ENCODE data around the gene LRRC4B.

Gene LRRC4B

DNA sequence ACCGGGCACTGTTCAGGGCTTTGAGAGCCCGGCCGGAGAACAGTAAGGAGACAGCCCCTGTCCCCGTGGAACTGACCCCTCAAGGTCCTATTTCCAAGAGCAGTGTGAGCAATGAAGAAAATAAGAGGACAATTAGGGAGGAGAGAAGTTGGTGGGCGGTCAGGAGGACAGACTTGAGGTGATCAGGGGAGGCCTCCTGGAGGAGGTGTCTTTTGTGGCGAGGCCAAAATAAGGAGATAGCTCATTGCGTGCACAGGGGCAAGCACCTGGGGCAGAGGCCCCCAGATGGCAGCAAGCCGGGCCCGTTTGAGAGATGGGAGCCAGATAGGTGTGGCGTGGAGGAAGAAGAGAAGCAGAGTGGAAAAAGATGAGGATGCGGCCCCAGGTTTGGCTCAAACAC lies 2.8 kb upstream of the LRRC4B start:
- DNase-seq = no peak

- DNase-seq = no peak
Measured at GRCh38 chr19:50569938-50570540, 1.8 kb upstream of the LRRC4B start.

GRCh38 chr19:50568728-50569698 lies 778 bp upstream of the LRRC4B start:
- no peak for DNase-seq

DNA sequence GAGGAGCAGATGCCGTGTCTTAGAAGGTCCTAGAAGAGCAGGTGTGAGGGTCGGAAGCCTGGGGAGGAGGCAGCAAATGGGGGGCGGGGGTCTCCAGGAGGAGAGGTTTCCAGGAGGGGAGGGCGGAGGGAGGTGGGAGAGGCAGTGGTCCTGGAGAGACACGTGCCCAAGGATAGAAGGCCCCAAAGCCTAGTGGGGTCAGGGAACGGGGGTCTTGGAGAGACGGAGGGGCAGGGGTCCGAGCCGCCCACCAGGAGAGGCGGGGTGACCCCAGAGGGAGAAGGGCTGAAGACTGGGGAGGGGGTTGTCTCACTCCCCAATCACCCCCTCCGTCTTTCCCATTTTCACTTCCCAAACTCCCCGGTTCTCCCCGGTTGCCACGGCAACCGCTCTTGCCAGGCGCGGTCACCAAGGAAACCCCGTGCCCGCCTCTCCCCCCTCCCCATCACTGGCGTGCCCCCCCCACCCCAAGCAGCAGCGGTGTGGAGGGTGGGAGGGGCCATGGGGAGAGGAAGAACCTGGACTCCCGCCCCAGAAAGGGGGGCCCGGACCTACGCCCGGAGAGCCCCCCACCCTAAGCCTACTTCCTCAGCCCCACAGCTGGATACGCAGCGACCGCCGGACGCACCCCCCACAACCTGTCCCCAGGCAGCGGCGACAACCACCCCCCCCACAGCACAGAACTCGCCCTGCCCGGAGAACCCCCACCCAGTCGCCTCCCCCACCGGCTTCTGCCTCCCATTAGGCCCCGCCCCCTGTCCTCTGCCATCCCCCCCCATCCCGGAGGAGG lies 988 bp downstream of the LRRC4B start:
- DNase-seq = no peak

DNA sequence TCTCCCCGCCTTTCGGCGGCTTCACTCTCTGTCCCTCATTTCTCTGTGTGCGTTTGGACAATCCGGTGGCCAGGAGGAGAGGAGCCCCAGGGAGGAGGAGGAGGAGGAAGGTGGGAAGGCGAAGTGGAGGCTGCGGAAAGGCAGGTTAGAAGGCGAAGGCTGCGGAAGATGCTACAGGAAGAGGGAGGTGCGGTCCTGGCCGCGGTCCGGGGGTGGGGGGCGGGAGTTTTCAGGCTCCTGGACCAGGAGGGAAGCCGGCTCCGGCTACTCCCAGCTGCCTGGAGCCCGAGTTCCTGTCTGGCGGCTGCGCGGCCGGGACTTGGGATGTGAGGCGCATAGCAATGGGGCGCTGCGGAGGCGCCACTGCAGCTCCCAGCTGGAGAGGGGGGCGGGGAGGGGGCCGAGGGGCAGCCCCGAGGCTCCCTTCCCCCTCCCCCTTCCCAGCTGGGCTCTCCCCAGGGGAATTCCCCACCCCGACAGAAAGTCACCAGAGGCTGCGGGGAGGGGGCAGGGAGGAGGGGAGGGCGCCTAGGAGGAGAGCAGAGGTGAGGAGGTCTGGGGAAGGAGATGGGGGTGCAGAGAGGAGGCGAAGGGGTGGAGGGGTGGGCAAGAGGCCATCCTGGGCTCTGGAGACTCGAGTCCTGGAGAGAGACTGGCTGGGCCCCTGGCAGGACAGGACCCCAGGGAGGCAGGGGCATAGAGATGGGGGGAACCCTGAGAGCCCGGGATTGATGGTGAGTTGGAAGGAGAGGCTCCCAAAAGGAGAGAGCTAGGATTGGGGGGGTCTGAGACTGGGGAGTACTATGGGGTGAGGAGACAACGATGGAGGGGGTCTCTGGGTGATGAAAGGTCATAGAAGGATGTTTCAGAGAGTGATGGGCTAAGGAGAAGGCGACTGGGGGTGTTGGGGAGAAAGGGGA lies 2.0 kb downstream of the LRRC4B start:
- no peak for DNase-seq

DNA sequence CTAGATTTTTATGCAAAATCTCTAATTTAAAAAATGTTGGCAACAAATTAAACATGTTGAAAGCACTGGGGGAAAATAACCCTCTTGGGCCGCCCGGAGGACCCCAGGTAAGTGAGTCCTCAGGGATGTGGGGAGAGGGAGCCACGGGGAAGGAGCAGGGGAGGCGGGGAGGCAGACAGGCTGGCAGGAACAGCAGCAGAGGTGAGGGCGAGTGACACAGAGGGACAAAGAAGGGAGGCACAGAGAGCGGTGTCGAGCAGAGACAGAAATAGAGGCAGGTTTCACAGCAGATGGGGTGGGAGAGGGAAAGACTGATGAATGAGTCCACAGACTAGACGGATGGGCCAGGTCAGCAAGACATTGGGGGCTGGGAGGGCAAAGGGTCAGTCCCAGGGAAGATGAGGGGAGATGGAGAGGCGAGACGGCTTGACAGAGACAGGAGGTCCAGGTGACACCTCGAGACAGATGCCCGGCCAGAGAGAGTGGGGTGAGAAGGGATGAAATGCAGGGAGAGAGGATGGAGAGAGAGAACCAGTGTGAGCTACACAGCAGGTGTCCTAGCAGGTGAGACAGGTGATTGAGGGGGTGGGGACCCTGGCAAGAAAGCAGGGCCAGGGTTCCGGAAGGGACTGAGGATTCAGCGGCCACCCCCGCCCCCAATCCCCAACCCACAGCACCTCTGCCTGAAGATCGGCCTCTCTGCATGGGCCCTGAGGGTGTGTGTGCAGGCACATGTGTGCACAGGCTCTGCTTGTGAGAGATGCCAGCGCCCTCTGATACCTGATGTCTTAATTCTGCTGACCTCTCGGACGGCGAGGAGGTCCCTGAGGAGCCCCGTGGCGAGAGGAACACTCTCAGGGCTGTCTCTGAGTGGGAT lies 3.8 kb downstream of the LRRC4B start:
- no peak for DNase-seq

DNA sequence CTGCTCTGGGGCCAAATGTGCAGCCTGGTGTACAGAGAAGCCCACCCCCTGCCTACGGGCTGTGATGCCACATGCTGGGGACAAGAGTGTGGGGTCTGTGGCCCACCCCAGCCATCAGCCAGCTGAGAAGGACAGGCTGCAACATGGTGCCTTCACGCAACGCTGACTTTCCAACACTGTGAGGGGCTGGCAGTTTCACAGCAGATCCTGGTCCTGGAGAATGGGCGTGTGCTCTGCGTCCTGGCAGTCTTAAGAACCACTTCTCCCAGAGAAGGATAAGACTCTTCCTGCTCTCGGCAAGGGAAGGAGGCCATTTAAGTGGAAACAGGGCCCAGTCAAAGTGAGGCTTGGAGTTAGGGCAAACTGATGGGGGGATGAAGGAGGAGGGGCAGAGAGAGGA lies 4.6 kb downstream of the LRRC4B start:
- DNase-seq = no peak

- DNase-seq = no peak
Measured at GRCh38 chr19:50562996-50563395, 5.2 kb downstream of the LRRC4B start.

- no peak for DNase-seq
Measured at GRCh38 chr19:50562329-50562728, 5.9 kb downstream of the LRRC4B start.

GRCh38 chr19:50559636-50560035 lies 8.6 kb downstream of the LRRC4B start:
- DNase-seq = no peak

- no peak for DNase-seq
Measured at GRCh38 chr19:50558449-50558848, 9.8 kb downstream of the LRRC4B start.

DNA sequence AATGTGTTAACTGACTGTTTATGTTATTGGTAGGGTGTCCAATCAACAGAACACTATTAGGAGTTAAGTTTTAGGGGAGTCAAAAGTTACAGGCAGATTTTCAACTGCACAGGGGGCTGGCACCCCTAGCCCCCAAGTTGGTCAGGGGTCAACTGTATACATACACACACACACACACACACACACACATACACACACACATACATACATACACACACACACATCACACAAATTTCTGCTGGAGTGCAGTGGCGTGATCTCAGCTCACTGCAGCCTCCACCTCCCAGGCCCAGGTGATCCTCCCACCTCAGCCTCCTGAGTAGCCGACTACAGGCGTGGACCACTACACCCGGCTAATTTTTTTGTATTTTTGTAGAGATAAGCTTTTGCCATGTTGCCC lies 10.2 kb downstream of the LRRC4B start:
- no peak for DNase-seq

- DNase-seq = no peak
Measured at GRCh38 chr19:50557009-50557613, 11.1 kb downstream of the LRRC4B start.

GRCh38 chr19:50556282-50557008 lies 11.8 kb downstream of the LRRC4B start:
- peak; percentile 68 for DNase-seq

- no peak for DNase-seq
Measured at GRCh38 chr19:50555450-50556281, 12.6 kb downstream of the LRRC4B start.

DNA sequence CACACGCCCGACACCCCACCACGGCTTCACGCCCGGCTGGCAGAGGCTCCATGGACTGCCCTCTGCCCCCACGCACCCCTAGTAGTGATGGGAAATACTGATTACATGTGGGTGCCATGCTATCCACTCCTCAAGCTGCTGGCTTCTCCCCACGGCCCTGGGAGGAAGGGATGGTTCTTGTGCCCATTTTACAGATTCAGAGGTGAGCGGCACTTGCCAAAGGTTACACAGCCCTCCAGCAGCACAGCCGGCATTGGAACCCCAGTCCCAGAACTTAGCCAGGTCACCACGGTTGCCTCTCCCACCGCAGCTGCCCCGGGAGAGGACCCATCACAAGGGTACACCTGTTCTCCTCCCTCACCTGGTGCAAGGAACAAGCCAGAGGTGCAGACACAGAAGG lies 13.2 kb downstream of the LRRC4B start:
- DNase-seq = no peak

DNA sequence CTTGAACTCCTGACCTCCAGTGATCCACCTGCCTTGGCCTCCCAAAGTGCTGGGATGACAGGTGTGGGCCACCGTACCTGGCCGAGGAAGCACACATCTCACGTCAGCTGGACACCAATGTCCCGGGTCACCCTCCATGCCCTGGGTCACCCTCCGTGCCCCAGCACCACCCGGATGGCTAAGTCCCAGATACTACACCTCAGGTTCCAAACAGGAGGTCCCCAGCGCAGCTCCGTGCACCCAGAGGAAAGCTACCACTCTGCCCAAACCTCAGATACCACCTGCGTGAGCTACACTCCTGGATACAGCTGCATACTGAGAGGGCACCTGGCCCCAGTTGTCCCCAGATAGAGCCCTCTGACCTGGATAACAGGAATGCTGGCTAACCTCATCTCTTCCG lies 14.0 kb downstream of the LRRC4B start:
- DNase-seq = no peak

GRCh38 chr19:50553134-50553703 lies 15.0 kb downstream of the LRRC4B start:
- no peak for DNase-seq

DNA sequence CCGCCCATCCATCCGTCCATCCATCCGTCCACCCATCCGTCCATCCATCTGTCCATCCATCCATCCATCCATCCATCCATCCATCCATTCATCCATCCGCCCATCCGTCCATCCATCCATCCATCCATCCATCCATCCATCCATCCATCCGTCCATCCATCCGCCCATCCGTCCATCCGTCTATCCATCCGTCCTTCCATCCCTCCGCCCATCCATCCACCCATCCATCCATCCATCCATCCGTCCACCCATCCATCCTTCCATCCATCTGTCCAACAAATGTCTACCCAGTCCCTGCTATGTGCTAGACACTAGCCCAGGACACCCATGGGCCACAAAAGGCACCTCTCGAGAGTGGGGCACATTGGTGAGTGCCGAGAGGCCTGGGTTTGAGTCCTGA lies 15.7 kb downstream of the LRRC4B start:
- no peak for DNase-seq

All from effector CD4-positive, alpha-beta T cell (primary cell).